NCI-H510A (cell line): ENCODE data around the gene ACTR1A.
"Not testable (repeated sequence)": the region's sequence is repeated elsewhere in the genome, so short reads cannot be mapped to it uniquely, and the experiment has no call there.

Experiments used
- DNase-seq: peaks from one replicate; lab custom pipeline; 2025; lab: John Stamatoyannopoulos, UW

Gene ACTR1A

GRCh38 chr10:102502337-102503151, at the start of gene ACTR1A:
ACTR1A (minus strand) TSS chr10:102502712; CDS start chr10:102502647, 65 bp downstream.
- DNase-seq, result peak; percentile 96

DNA sequence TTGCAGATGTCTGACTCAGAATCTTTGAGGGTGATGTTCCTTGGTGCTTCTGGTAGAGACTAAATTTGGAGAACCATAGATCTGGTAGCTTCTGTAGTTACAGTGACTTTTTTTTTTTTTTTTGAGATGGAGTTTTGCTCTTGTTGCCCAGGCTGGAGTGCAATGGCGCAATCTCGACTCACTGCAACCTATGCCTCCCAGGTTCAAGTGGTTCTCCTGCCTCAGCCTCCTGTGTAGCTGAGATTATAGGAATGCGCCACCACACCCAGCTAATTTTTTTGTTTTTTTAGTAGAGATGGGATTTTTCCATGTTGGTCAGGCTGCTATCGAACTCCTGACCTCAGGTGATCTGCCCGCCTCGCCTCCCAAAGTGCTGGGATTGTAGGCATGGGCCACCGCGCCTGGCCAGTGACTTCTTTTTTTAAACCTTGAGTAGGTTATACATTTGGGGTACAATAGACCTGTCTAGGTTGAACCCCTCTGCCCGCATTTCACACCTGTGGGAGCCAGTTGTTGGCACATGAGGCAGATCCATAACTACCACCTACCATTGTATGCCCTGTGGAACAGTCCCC, 48.2 kb upstream of the ACTR1A start:
- DNase-seq, result no peak

- no peak for DNase-seq
Observed at GRCh38 chr10:102549549-102549948, 47.0 kb upstream of the ACTR1A start.

DNA sequence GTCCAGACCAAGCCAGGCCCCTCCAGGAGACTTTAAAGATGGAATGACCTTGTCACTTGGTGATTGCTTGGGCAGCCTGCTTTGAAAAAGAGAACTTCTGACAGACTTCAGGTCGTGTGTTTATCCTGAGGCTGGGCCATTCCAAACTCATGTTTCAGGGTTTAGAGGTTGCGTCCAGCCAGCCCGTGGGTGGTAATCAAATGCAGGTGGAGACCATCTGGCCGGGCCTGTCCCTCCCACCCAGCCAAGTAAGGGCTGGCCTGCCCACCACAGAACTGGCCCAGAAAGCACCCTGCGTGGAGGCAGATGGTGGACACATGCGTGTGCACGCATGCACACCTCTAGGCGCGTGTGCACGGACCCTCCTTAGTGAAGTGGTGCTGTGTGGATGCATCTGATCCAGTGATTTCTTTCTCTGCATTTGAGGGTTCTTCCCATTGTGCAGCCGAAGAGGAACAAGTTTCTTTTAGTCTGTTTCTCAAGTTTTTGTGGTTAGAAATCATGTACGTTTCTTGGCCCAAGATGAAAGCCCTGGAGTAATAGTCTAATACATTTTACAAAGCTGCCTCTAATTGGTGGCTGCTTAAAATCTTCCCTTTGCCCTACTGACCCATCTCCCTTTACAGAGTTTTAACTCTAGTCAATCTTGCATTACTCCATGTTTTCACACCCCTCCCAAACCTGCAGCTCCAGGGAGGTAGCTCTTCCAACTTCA, 44.3 kb upstream of the ACTR1A start:
- DNase-seq, result no peak

DNA sequence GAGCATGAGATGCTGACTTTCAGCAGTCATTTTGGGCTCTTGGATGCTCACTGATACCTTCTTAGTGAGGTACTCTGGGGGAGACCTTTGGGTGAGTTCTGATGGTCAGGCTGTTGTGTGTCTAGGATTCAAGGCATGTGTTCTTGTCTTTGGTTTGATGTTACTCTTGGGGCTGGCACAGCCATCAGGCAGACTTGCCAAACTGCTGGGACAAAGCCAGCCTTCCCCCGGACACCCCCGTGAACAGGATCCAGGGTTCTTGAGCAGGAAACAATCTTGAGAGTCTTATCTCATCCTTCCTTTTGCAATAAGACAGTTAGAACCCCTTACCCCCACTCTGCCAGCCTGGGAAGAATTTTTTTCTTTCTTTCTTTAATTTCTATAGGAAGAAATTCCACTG, 43.5 kb upstream of the ACTR1A start:
- DNase-seq, result no peak

DNA sequence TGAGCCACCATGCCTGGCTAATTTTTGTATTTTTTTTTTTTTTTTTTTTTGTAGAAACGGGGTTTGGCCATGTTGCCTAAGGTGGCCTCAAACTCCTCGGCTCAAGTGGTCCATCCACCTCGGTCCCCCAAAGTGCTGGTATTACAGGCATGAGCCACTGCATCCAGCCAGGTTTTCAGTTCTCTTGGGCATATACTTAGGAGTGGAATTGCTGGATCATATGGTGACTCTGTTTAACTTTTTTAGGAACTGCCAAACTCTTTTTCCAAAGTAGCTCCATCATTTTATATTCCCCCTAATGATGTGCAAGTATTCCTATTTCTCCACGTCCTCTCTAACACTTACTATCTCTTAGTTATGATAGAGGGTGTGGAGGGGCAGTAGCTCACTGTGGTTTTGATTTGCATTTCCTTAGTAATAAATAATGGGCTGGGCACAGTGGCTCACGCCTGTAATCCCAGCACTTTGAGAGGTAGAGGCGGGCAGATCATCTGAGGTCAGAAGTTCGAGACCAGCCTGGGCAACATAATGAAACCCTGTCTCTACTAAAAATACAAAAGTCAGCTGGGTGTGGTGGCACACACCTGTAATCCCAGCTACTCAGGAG, 42.9 kb upstream of the ACTR1A start:
- DNase-seq, result no peak

DNA sequence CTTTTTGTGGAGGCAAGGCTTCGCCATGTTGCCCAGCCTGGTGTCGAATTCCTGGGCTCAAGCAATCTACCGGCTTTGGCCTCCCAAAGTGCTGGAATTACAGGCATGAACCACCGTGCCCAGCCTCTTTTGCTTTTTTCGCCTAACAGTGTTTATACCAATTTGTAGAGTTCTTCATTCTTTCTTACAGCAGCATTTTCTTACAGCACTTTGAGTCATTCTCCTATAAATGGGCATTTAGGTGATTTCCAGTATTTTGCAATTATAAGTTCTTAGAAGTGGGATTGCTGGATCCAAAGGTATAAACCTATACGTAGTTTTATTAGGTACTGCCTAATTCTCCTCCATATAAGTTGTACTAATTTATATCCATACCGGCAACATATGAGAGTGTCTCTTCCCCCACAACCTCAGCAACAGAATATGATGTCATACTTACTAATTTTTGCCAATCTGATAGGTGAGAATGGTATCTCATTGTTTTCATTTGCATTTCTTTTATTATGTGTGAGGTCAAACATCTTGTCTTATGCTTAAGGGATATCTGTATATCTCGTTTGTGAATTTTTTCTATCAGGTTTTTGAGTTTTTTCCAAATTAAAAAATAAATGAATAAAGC, 40.4 kb upstream of the ACTR1A start:
- DNase-seq, result no peak

DNA sequence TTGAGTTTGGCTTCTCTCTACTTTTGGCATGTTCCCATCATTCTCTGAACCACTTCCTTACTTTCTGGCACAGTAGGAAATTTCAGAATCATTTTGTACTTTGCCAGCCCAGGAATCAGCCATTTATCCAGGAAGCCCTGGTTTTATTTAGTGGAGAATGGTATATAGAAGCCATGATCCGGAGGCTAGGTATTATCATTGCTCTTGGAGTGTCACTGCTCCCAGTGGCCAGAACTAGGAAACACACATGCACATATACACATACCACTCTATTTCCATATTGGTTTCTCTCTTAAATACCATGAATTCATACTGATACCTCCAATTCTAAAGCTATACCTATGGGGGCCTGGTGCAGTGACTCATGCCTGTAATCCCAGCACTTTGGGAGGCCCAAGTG, 37.5 kb upstream of the ACTR1A start:
- DNase-seq, result no peak

GRCh38 chr10:102538811-102539210, 36.3 kb upstream of the ACTR1A start:
- no peak for DNase-seq

- no peak for DNase-seq
Observed at GRCh38 chr10:102537948-102538347, 35.4 kb upstream of the ACTR1A start.

DNA sequence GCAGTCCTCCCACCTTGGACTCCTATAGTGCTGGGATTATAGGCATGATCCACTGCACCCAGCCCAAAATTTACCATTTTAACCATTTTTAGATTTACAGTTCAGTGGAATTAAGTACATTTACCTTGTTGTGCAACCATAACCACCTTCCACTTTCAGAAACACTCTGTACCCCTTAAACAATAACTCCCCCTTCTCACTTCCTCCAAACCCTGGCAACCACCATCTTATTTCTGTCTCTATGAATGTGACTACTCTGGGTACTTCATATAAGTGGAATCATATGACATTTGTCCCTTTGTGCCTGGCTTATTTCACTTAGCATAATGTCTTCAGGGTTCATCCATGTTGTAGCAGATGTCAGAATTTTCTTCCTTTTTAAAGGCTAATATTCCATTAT, 34.9 kb upstream of the ACTR1A start:
- no peak for DNase-seq

- no peak for DNase-seq
Observed at GRCh38 chr10:102535481-102536147, 33.1 kb upstream of the ACTR1A start.

- not testable (repeated sequence) for DNase-seq
Observed at GRCh38 chr10:102534966-102535365, 32.5 kb upstream of the ACTR1A start.

DNA sequence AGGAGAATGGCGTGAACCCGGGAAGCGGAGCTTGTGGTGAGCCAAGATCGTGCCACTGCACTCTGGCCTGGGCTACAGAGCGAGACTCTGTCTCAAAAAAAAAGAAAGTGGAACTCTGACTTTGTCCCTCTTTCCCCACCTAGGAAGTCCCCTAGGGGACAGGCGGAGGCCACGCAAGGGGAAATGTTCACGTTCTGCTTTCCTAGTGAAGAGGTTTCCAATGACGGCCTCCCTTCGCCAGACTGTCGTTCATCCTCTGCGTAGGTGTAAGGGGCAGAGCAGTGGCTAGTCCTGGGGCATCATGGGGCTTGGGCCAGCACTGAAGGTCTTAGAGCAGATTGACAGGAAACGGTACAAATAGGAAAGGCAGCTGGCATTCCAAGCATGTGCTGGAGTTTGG, 31.8 kb upstream of the ACTR1A start:
- DNase-seq, result no peak

GRCh38 chr10:102527546-102527945, 25.0 kb upstream of the ACTR1A start:
- DNase-seq, result no peak

DNA sequence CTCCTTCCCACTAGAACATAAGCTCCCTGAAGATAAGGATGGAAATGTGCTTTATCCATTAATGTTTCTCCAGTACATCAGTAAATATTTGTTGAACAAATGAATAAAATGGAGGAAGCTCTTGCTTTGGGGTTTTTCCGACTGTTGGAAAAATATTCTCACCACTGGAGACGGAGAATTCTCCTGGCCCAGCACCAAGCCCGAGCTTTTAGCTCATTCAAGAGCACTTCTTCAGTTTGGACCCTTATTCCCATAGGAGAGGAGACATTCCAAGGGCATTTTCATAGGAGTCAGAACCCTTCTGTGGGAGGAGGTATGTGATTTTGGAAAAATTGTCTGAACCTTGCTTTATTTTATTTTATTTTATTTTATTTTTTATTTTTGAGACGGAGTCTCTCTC, 22.2 kb upstream of the ACTR1A start:
- DNase-seq, result no peak

GRCh38 chr10:102523250-102524029, 20.9 kb upstream of the ACTR1A start:
- DNase-seq, result no peak

- no peak for DNase-seq
Observed at GRCh38 chr10:102522874-102523249, 20.4 kb upstream of the ACTR1A start.

DNA sequence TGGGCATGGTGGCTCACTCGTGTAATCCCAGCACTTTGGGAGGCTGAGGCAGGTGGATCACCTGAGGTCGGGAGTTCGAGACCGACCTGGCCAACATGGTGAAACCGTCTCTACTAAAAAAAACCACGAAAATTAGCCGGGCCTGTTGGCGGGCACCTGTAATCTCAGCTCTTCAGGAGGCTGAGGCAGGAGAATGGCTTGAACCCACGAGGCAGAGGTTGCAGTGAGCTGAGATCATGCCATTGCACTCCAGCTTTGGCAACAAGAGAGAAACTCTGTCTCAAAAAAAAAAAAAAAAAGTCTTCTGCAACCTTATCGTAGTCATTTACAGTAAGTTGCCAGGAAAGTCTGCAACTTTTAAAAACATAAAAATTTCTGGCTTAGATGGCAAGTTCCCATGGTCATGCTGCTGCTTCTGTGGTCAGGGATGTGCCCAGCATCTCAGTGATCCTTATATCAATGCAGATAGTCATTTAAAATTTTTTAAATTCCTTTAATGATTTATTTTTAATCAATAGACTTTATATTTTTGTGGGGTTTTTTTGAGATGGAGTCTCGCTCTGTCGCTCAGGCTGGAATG, 16.8 kb upstream of the ACTR1A start:
- no peak for DNase-seq

DNA sequence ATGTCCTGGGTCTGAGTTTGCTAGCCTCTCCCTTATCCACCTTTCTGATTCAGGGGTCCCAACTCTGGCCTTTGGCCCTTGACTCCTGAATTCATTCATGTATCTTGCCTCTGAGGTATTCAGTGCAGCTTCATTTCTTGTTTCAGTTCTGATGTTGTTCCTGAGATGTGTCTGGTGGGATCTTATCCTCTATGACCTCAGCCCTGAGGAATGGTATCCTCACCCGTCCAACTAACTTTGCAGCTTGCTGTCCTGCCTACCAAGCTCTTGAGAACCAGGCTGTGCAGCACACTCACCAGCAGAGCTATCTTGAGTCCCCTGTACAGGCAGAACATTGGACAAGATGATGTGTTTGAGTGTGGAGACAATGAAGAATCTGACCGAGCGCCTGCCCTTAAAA, 15.0 kb upstream of the ACTR1A start:
- DNase-seq, result no peak

DNA sequence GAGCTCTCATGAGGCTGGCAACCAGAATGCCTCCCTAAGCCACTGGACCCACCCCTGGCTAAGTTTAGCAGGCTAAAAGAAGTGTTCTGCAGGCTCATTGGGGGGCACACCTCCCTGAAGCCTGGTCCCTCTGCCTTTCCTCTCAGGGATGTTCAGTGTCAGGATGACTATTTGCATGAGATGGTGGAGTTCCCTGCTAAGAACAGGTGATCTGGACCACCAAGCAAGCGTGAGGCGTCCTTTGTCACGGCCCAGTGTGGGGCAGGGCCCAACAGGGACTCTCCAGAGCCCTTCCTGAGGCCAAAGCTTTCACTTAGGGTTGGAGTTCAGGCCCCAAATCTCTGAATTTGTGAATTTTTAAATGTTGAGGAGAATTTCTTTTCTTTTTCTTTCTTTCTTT, 13.2 kb upstream of the ACTR1A start:
- DNase-seq, result no peak
